HL-60 (cell line): ENCODE data around the gene ANKS6.

Experiments used
- GABPA ChIP-seq: IDR thresholded peaks from 2 replicates; pipeline ENCODE4 v1.6.1; 2012; ENCODE audit warnings: low read depth
- POLR2AphosphoS5 ChIP-seq: IDR thresholded peaks from 2 replicates; pipeline ENCODE4 v1.6.1; 2012; ENCODE audit warnings: low read depth
- REST ChIP-seq: IDR thresholded peaks from 2 replicates; pipeline ENCODE4 v1.6.1; 2012; ENCODE audit warnings: low read depth; ENCODE audit not compliant: insufficient replicate concordance
- SPI1 ChIP-seq: IDR thresholded peaks from 2 replicates; pipeline ENCODE4 v1.6.1; 2012; ENCODE audit warnings: low read depth, mild to moderate bottlenecking, borderline replicate concordance
- TF ChIP-seq, protein P1 (sequence below): IDR thresholded peaks from one replicate; pipeline ENCODE4 v1.5.1; 2011; ENCODE audit warnings: low read length, control low read depth, inconsistent platforms; ENCODE audit not compliant: insufficient read depth

GRCh38 chr9:98763986-98764745, 32.2 kb downstream of the ANKS6 start:
- TF ChIP-seq, protein P1, sequence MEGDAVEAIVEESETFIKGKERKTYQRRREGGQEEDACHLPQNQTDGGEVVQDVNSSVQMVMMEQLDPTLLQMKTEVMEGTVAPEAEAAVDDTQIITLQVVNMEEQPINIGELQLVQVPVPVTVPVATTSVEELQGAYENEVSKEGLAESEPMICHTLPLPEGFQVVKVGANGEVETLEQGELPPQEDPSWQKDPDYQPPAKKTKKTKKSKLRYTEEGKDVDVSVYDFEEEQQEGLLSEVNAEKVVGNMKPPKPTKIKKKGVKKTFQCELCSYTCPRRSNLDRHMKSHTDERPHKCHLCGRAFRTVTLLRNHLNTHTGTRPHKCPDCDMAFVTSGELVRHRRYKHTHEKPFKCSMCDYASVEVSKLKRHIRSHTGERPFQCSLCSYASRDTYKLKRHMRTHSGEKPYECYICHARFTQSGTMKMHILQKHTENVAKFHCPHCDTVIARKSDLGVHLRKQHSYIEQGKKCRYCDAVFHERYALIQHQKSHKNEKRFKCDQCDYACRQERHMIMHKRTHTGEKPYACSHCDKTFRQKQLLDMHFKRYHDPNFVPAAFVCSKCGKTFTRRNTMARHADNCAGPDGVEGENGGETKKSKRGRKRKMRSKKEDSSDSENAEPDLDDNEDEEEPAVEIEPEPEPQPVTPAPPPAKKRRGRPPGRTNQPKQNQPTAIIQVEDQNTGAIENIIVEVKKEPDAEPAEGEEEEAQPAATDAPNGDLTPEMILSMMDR: no peak
- TF ChIP-seq GABPA (no peak), REST (no peak), POLR2AphosphoS5 (no peak), SPI1 (no peak)
